Measurements from ENCODE around the gene PKDREJ.

Gene PKDREJ

DNA sequence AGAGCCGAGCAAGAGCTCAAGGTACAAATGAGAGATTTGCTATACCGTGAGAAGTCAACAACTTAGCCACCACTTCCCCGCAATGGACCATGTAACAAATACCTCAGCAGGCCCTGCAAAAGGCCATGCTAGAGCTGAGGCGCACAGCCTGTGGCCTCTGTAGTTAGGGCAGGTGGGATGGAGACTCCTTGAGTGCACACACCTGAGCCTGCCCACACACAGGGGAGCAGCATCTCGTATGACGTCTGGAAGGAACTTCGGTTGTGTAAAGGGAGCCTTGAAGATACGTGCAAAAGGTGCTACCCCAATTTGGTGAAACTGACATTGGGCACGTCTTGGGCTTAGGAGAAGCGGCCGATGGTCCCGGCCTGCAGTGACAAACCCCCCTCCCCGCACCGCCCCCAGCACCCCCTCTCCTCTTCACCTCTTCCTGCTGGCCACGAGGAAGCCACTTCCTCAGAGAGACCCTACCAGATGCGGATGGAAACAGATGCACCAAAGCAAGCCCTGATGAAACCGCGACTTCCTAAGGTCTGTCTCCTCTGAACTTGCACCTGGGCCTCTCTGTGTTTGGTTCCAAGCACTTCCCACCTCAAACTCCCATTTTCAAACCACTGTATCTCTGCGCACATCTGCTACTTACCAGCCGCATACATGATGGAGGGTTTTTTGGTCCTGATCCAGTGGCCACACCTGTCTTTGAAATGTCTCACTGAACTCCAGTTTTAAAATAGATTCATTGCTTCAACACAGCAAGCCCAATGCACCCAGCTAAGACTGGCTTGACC, 23.7 kb downstream of the PKDREJ start:
- no peak for DNase-seq (ENCODE audit: low read depth in 1 of 2, low spot score in 1 of 2)

DNA sequence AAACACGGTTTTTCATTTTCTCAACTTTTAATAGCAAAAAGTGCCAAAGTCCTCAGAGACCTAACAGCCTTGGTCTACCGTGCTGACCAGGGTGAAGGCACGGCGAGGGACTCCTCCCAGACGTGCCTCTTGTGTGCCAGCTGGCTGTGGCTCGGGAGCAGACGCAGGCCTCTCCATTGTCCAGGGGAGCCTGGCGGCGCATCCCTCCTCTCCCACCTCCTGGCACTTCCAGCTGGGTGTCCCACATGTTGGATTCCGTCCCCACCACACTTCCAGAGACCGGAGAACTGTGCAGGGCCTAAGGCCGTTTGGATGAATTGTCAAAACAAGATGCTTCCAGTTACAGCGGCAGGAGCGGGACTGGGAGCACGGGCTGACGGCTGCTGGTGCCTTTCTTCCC, 24.6 kb downstream of the PKDREJ start:
- DNase-seq (ENCODE audit: low read depth in 1 of 2, low spot score in 1 of 2), result no peak

DNA sequence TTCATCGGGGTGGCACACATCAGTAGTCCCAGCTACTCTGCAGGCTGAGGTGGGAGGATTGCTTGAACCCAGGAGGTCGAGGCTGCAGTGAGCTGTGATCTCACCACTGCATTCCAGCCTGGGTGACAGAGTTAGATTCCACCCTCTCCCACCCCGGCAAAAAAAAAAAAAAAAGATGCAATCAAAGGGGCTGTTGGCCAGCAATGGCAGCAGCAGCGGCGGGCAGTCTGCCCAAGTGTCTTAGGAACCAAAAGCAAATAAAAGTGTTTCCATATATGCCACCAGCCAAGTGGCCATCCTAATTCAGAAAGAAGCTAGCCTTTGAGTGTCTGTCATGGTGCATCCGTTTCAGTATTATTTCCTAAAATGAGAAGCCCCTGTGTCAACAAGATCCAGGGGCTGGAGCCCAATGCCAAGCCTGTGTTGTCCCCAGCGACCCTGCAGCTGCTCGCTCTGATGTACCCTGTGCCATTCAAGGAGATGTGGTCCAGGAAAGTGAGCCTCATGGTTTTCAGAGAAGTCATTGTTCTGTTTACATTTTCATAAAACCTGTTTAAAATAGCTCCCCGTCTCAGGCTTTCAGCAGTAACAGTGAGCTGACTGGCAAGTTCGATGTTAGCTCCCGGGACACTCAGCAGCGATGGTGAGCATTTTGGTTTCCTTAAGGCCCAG, 25.6 kb downstream of the PKDREJ start:
- DNase-seq (ENCODE audit: low read depth in 1 of 2, low spot score in 1 of 2), result no peak

DNA sequence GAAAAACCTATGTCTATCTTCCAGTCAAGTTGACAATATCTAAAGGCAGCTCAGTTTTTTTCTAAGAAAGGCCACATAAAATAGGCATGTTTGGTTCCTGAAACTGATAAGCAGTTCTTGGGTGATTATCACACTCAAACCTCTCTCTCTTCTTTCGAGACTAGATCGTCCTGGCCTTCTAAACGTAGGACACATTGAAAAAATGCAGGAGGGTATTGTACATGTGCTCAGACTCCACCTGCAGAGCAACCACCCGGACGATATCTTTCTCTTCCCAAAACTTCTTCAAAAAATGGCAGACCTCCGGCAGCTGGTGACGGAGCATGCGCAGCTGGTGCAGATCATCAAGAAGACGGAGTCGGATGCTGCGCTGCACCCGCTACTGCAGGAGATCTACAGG, 28.2 kb downstream of the PKDREJ start:
- no peak for DNase-seq (ENCODE audit: low read depth in 1 of 2, low spot score in 1 of 2)

DNA sequence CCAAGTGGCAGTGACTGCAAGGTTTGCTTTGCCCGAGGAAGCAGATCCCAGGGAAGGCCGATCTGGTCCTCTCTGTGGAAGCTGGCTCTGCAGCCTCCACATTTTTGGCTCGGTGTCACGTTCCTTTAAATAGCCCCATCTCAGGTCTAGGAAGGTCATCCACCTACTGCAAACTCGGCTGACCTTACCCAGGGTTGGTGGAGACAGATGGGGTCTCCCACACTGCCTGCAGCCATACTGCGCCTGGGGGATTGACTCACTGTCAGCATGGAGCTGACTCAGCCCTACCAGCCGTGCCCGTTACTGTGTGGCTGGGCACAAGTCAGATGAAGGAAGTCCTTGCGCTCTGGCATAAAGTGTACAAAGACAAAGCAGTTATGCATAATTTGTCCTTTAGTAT, 29.9 kb downstream of the PKDREJ start:
- no peak for DNase-seq (ENCODE audit: low read depth in 1 of 2, low spot score in 1 of 2)

DNA sequence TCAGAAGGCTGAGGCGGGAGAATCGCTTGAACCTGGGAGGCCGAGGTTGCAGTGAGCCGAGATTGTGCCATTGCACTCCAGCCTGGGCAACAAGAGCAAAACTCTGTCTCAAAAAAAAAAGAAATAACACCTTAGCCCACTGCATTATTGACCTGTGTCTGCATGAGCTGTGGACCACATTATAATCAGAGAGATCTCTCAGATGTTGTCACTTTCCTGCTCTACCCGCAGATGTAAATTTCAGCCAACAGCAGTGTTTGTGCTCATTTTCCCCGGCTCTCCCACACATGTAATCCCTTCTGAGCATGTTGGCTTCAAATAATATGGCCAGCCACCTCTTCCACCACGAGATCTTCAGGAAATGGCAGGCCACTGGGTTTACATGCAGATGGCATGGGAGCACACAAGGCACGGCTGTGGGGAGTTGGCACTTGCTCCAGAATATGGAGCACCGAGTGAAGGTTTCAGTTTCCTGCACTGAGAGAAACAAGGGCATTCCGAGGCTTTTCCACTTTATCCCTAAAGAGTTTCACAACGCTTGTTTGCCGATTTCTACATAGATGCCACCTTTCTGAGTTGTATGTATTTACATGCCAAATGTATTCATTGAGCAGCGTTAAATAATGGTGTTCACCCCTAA, 32.8 kb downstream of the PKDREJ start:
- DNase-seq (ENCODE audit: low read depth in 1 of 2, low spot score in 1 of 2), result no peak

DNA sequence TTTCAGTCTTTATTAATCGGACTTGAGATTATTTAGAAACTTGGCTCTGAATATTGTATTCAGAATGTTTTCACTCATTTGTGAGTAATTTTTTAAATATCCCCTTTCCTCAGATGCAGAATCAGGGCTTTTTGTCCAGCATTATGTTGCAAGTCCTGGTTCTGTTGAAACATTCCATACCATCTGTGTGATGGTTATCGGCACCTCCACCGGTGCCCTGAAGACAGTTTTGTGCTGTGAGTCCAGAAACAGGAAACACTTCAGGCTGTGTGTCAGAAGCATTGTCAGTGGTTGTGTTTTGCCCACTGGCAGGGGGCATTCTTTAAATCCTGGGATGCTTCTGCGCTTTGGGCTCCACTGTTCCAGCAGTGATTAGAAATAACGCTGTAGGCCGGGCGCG, 33.4 kb downstream of the PKDREJ start:
- no peak for DNase-seq (ENCODE audit: low read depth in 1 of 2, low spot score in 1 of 2)

DNA sequence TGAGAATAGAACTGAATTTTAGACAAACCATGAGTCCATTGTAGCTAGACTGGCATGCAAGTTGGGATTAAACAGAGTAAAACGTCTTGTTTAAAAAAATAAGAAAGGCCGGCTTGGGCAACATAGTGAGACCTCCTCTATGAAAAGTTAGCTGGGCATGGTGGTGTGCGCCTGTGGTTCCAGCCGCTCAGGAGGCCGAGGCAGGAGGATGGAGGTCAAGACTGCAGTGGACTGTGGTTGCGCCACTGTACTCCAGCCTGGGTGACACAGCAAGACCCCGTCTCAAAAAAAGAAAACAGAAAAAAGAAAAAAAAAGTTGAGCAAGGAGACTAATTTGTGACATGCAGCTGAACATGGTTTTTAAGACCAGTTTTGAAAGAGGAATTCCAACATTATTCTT, 36.6 kb downstream of the PKDREJ start:
- DNase-seq (ENCODE audit: low read depth in 1 of 2, low spot score in 1 of 2), result no peak

DNA sequence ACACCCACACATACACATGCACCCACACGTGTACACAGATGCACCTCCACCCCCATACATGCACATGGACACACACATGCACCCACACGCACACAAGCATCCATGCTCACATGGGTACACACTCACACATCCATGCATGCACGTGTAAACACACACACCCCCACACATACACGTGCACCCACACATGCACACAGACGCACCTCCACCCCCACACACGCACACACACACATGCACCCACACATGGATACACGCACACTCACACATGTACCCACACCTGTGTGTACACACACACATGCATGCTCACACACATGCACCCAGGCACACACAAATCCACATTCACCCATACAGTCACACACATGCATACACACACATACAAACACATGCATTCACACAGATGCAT, 37.5 kb downstream of the PKDREJ start:
- DNase-seq (ENCODE audit: low read depth in 1 of 2, low spot score in 1 of 2), result no peak

DNA sequence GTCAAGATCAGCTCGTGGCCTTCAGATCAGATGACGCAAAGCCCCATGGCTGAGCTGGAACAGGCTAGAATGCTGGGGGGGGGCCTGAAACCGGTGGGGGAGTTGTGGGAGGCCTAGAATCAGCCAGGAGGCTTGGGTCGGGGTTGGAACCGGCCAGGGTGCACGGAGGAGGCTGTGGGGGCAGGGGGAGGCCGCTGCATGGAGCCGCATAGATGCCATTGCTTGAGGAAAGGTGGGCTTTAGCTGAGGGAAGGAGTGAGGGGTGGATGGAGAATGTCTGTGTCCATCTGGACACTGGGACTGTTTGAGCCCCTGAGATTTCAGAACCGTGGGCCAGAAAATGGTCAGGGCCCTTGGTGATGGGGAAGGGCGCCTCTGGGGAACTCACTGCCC, 38.2 kb downstream of the PKDREJ start:
- DNase-seq (ENCODE audit: low read depth in 1 of 2, low spot score in 1 of 2), result no peak

DNA sequence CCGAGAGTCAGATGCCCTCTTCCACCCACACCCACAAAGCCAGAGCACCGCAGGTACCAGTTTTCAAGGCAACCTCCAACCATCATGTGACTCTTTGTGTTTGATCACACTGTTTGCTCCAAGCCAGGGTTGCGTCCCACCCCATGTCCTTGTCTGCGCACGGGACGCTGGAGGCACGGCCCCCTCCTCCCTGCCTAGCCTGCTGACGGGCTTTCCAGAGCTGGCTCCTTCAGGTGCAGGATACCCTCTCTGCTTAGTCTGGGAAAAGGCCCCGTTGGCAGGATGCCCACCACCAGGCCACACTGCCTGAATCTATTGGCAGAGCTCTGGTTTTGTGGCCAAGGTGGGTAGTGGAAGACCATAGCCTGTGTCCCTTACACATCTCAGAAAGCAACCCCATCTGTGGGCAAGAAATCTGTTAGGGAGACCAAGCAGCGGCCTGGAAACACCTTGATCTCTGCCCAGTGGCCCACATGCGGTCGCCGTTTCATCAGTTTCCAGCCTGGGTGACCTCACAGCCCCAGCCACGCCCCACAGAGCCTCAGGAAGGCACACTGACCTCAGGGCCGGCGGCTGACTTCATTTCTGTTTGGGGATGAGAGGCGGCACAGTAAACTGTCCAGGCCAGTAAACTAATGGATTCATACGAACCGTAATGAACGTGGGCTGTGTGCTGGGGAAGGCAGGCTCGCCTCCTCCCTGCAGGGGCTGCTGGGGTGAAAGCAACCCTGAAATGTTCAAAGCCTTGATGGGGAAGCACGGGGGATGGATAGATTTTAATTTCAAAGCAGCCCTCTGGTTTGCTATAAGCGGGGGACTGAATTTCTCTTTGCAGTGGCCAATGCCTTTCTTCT, 38.9 kb downstream of the PKDREJ start:
- DNase-seq (ENCODE audit: low read depth in 1 of 2, low spot score in 1 of 2), result no peak

DNA sequence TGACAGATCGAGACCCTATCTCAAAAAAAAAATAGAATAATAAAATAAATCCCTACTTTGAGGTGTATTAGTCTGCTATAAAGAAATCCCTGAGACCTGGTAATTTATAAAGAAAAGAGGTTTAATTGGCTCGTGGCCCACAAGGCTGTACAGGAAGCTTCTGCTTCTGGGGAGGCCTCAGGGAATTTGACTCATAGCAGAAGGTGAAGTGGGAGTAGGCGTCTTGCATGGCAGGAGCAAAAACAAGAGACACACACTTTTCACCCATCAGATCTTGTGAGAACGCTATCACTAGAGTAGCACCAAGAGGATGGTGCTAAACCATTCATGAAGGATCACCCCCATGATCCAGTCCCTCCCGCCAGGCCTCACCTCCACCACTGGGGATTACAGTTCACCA, 42.2 kb downstream of the PKDREJ start:
- no peak for DNase-seq (ENCODE audit: low read depth in 1 of 2, low spot score in 1 of 2)

DNA sequence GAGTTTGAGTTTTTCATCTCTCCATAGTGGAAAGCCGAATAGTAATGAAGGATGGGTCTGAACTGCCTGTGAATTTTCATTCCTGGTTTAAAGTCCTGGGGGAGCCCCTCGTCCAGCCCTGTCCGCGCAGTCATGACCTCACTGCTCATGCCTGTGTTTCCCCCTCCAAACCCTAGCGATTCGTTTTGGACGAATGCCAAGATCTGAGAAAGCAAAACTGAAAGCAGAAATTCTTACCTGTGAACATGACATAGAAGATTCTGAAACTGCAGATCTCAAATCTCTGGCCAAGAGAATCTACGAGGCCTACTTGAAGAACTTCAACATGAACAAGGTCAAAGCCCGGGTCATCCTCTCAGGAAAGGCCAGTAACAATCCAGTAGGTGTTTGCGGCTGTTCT, 43.5 kb downstream of the PKDREJ start:
- DNase-seq (ENCODE audit: low read depth in 1 of 2, low spot score in 1 of 2), result no peak

DNA sequence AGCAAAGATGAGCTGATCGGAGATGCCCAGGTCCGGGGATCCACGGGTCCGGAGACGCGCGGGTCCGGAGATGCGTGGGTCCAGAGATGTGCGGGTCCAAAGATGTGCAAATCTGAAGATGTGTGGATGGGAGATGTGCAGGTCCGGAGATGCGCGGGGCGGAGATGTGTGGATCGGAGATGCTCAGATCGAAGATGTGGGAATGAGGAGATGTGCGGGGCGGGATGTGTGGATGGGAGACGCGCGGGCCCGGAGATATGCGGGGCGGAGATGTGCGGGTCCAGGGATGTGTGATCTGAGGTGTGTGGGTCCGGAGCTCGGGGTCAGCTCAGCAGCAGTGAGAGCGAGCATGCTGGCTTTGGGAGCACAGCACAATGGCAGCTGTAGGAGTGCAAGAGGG, 48.5 kb downstream of the PKDREJ start:
- DNase-seq (ENCODE audit: low read depth in 1 of 2, low spot score in 1 of 2), result no peak

DNA sequence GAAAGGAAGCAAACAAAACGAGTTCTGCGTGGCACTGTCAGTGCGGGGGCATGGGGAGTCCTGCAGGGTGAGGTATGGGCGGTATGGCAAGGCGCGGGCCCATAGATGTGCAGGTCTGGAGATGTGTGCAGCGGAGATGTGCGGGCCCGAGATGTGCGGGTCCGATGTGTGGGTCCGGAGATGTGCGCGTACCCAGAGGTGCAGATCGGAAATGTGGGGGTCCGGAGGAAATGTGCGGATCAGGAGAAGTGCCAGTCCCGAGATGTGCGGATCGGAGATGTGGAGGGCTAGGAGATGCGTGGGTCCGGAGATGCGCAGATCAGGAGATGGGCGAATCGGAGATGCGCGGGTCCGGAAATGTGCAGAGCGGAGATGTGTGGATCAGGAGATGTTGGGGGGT, 49.0 kb downstream of the PKDREJ start:
- DNase-seq (ENCODE audit: low read depth in 1 of 2, low spot score in 1 of 2), result no peak

DNA sequence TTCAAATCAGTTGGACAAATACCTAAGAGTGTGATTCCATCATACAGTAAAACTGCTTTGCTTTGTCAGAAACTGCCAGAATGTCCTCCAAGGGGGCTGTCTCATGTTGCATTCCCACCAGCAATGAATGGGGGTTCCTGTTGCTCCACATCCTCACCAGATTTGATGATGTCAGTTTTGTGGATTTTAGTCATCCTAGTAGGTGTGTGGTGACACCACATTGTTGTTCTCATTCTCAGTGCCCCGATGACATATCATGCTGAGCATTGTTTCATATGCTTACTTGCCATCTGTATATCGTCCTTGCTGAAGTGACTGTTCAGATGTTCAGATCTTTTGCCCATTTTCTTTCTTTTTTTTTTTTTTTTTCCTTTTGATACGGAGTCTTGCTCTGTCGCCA, 50.1 kb downstream of the PKDREJ start:
- no peak for DNase-seq (ENCODE audit: low read depth in 1 of 2, low spot score in 1 of 2)

DNA sequence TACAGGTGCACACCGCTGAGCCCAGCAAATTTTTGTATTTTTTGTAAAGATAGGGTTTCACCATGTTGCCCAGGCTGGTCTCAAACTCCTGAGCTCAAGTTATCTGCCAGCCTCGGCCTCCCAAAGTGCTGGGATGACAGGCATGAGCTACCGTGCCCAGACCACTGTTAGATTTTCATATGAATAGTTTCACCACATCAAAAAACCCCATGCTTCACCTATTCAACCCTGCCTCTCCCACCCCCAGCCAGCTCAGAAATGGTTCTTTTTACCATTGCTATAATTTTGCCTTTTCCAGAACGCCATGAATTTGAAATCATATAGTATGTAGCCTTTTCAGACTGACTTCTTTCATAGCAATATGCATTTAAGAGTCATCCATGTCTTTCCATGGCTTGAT, 50.9 kb downstream of the PKDREJ start:
- DNase-seq (ENCODE audit: low read depth in 1 of 2, low spot score in 1 of 2), result no peak

DNA sequence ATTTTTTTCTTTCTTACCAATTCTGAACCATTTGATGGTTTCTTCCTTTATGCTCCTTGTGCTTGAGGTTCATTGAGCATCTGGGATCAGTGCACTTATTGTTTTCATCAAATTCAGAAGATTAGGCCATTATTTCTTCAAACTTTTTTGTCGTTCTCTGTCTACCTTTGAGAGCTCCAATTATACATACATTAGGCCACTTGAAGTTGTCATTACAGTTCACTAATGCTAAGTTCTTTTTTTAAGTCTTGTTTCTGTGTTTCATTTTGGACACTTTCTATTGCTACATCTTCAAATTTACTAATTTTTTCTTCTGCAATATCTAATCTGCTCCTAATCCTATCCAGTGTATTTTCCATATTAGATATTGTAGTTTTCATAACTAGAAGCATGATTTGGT, 53.9 kb downstream of the PKDREJ start:
- no peak for DNase-seq (ENCODE audit: low read depth in 1 of 2, low spot score in 1 of 2)

All from activated CD4-positive, alpha-beta T cell treated with anti-CD3 and anti-CD28 coated beads, Interleukin-2, amount 50 U/mL, for 24 hours (primary cell).